Measurements from ENCODE around the gene SLC25A20. TPM values are rescaled to one million over a fixed set of nuclear protein-coding genes. Genes with fewer than 3 reads are reported as not detected.

SLC25A20 gene
- total RNA-seq (2014; rRNA removed; shearing (Covaris generic)), result 16.0 and 30.1 TPM in 2 replicates

GRCh38 chr3:48898383-48899234 is at the start of gene SLC25A20:
TSS of gene SLC25A20 (minus strand) at chr3:48898882. CDS start at chr3:48898794, 88 bp downstream.
- in situ Hi-C loops (cut with HindIII; ENCODE audit: low sequenced_read_pairs), result no loop called here
- DNase-seq (ENCODE audit: low spot score), result peak; percentile 43

GRCh38 chr3:48945891-48946549 is 47.3 kb upstream of the SLC25A20 start:
- DNase-seq (ENCODE audit: low spot score), result no peak
- in situ Hi-C loops (cut with HindIII; ENCODE audit: low sequenced_read_pairs), result no loop called here

GRCh38 chr3:48945432-48945831 is 46.8 kb upstream of the SLC25A20 start:
- in situ Hi-C loops (cut with HindIII; ENCODE audit: low sequenced_read_pairs), result no loop called here
- no peak for DNase-seq (ENCODE audit: low spot score)

GRCh38 chr3:48938689-48939088 is 40.0 kb upstream of the SLC25A20 start:
- DNase-seq (ENCODE audit: low spot score), result no peak
- in situ Hi-C loops (cut with HindIII; ENCODE audit: low sequenced_read_pairs), result no loop called here

GRCh38 chr3:48938156-48938555 is 39.5 kb upstream of the SLC25A20 start:
- in situ Hi-C loops (cut with HindIII; ENCODE audit: low sequenced_read_pairs), result no loop called here

GRCh38 chr3:48935530-48935929 is 36.8 kb upstream of the SLC25A20 start:
- DNase-seq (ENCODE audit: low spot score), result no peak
- in situ Hi-C loops (cut with HindIII; ENCODE audit: low sequenced_read_pairs), result no loop called here

More at GRCh38 chr3:48938156-48938555, 39.5 kb upstream of the SLC25A20 start:
- no peak for DNase-seq (ENCODE audit: low spot score)

- in situ Hi-C loops (cut with HindIII; ENCODE audit: low sequenced_read_pairs), result no loop called here
- DNase-seq (ENCODE audit: low spot score), result no peak
Observed at GRCh38 chr3:48934333-48934991, 35.8 kb upstream of the SLC25A20 start.

- DNase-seq (ENCODE audit: low spot score), result no peak
- in situ Hi-C loops (cut with HindIII; ENCODE audit: low sequenced_read_pairs), result no loop called here
Observed at GRCh38 chr3:48931944-48932580, 33.4 kb upstream of the SLC25A20 start.

GRCh38 chr3:48930590-48930989 is 31.9 kb upstream of the SLC25A20 start:
- in situ Hi-C loops (cut with HindIII; ENCODE audit: low sequenced_read_pairs), result no loop called here
- DNase-seq (ENCODE audit: low spot score), result no peak

- DNase-seq (ENCODE audit: low spot score), result no peak
- in situ Hi-C loops (cut with HindIII; ENCODE audit: low sequenced_read_pairs), result no loop called here
Observed at GRCh38 chr3:48929358-48930035, 30.8 kb upstream of the SLC25A20 start.

GRCh38 chr3:48928679-48929078 is 30.0 kb upstream of the SLC25A20 start:
- in situ Hi-C loops (cut with HindIII; ENCODE audit: low sequenced_read_pairs), result no loop called here
- DNase-seq (ENCODE audit: low spot score), result no peak

GRCh38 chr3:48927928-48928327 is 29.2 kb upstream of the SLC25A20 start:
- in situ Hi-C loops (cut with HindIII; ENCODE audit: low sequenced_read_pairs), result no loop called here
- no peak for DNase-seq (ENCODE audit: low spot score)

- in situ Hi-C loops (cut with HindIII; ENCODE audit: low sequenced_read_pairs), result no loop called here
- no peak for DNase-seq (ENCODE audit: low spot score)
Observed at GRCh38 chr3:48926425-48927392, 28.0 kb upstream of the SLC25A20 start.

GRCh38 chr3:48919215-48920138 is 20.8 kb upstream of the SLC25A20 start:
- in situ Hi-C loops (cut with HindIII; ENCODE audit: low sequenced_read_pairs), result no loop called here
- DNase-seq (ENCODE audit: low spot score), result peak; percentile 39

GRCh38 chr3:48918388-48919214 is 19.9 kb upstream of the SLC25A20 start, which contains the start of gene ARIH2:
TSS of gene ARIH2 (plus strand) at chr3:48918842. CDS start at chr3:48927559, 8,717 bp downstream.
- DNase-seq (ENCODE audit: low spot score), result peak; percentile 92
- in situ Hi-C loops (cut with HindIII; ENCODE audit: low sequenced_read_pairs), result no loop called here

- in situ Hi-C loops (cut with HindIII; ENCODE audit: low sequenced_read_pairs), result no loop called here
- no peak for DNase-seq (ENCODE audit: low spot score)
Observed at GRCh38 chr3:48915296-48915695, 16.6 kb upstream of the SLC25A20 start.

All from G401 (cell line).